Liver (tissue), 3 donors: ENCODE results near the gene PGAM5.

Experiments
- CTCF ChIP-seq: fragments of 150-350 bp; IDR thresholded peaks from 2 replicates; pipeline ENCODE4 v1.5.1; 2017; ENCODE audit warnings: improper control_type of control experiment, low read depth, low read length; ENCODE audit not compliant: missing input control
- GABPA ChIP-seq, 2 donors: IDR thresholded peaks in 1 of 2; conservative IDR thresholded peaks in 1 of 2; 2 replicates each; pipeline ENCODE4 v1.6.1; 2016; ENCODE audit warnings: antibody characterized with exemption in 2 of 2, mild to moderate bottlenecking in 1 of 2, moderate library complexity in 1 of 2
- donor health status: healthy.
- donor health status: healthy.

- TF ChIP-seq GABPA (IDR thresholded peaks at IDR 0.05 in 1 of 2, conservative IDR thresholded peaks at IDR 0.05 in 1 of 2) (no peak), CTCF (no peak)
Observed at GRCh38 chr12:132661972-132662371, 48.7 kb upstream of the PGAM5 start.
